ENCODE measurements around the gene ELP6.
"Not testable (repeated sequence)": the region's sequence is repeated elsewhere in the genome, so short reads cannot be mapped to it uniquely, and the experiment has no call there.

- TF ChIP-seq, protein P1, sequence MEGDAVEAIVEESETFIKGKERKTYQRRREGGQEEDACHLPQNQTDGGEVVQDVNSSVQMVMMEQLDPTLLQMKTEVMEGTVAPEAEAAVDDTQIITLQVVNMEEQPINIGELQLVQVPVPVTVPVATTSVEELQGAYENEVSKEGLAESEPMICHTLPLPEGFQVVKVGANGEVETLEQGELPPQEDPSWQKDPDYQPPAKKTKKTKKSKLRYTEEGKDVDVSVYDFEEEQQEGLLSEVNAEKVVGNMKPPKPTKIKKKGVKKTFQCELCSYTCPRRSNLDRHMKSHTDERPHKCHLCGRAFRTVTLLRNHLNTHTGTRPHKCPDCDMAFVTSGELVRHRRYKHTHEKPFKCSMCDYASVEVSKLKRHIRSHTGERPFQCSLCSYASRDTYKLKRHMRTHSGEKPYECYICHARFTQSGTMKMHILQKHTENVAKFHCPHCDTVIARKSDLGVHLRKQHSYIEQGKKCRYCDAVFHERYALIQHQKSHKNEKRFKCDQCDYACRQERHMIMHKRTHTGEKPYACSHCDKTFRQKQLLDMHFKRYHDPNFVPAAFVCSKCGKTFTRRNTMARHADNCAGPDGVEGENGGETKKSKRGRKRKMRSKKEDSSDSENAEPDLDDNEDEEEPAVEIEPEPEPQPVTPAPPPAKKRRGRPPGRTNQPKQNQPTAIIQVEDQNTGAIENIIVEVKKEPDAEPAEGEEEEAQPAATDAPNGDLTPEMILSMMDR (IDR thresholded peaks at IDR 0.05; ENCODE audit: low read depth, low read length, missing input control): not testable (repeated sequence)
- TF ChIP-seq, protein P2, sequence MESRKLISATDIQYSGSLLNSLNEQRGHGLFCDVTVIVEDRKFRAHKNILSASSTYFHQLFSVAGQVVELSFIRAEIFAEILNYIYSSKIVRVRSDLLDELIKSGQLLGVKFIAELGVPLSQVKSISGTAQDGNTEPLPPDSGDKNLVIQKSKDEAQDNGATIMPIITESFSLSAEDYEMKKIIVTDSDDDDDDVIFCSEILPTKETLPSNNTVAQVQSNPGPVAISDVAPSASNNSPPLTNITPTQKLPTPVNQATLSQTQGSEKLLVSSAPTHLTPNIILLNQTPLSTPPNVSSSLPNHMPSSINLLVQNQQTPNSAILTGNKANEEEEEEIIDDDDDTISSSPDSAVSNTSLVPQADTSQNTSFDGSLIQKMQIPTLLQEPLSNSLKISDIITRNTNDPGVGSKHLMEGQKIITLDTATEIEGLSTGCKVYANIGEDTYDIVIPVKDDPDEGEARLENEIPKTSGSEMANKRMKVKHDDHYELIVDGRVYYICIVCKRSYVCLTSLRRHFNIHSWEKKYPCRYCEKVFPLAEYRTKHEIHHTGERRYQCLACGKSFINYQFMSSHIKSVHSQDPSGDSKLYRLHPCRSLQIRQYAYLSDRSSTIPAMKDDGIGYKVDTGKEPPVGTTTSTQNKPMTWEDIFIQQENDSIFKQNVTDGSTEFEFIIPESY (IDR thresholded peaks at IDR 0.05): not testable (repeated sequence)
- TF ChIP-seq, protein P3, sequence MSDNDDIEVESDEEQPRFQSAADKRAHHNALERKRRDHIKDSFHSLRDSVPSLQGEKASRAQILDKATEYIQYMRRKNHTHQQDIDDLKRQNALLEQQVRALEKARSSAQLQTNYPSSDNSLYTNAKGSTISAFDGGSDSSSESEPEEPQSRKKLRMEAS (IDR thresholded peaks at IDR 0.05): not testable (repeated sequence)
- not testable (repeated sequence) for TF ChIP-seq YY1 (IDR thresholded peaks at IDR 0.05); SP1 (IDR thresholded peaks at IDR 0.05); FOXA1 (IDR thresholded peaks at IDR 0.05); RXRA (IDR thresholded peaks at IDR 0.05); TAF1 (conservative IDR thresholded peaks at IDR 0.05); JUND (IDR thresholded peaks at IDR 0.05); REST (IDR thresholded peaks at IDR 0.05); EGR1 (IDR thresholded peaks at IDR 0.05; ENCODE audit: low read depth in 2 of 2); NR2F2 (IDR thresholded peaks at IDR 0.05)
Measured at GRCh38 chr3:47480267-47480666, 33.2 kb downstream of the ELP6 start.

Data from liver (tissue), 3 donors.